Astrocyte of the spinal cord (primary cell): ENCODE data around the gene PLA2G7.

Source experiments
- DNase-seq: peaks from one replicate; pipeline ENCODE4 v3.0.0; 2011; ENCODE audit warnings: low read depth, low spot score
- H3K4me3 ChIP-seq: 2 replicates; pipeline ENCODE4 v1.5.1; 2011; ENCODE audit warnings: low read depth, mild to moderate bottlenecking, low read length, moderate library complexity
- in situ Hi-C: cut with HindIII; loops from 2 replicates; pipeline ENCODE4 v1.10.0; 2017; ENCODE audit warnings: low sequenced_read_pairs
- TF ChIP-seq, protein P1 (sequence below): IDR thresholded peaks from 2 replicates; pipeline ENCODE4 v1.5.1; 2012; ENCODE audit warnings: low read depth, mild to moderate bottlenecking, low read length, inconsistent platforms

The PLA2G7 gene

DNA sequence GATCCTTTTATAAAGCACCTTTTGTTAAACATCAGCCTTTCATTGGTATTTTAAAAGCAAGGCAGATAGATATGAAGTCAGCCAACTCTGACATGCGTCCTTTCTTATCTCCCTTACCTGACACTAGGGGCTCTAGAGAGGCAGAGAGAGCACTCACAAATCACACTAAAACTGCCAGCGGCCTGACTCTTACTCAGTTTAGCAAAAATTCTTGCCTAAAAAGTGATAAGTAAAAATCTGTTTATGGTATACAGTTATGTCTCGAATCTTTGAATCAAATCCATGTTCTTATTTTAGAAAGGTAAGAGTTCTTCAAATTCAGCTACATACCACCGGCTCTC lies 57.9 kb downstream of the PLA2G7 start:
- in situ Hi-C loops, result no loop called here
- no peak for DNase-seq
- H3K4me3 ChIP-seq, result no peak overlapping the region
- TF ChIP-seq, protein P1, sequence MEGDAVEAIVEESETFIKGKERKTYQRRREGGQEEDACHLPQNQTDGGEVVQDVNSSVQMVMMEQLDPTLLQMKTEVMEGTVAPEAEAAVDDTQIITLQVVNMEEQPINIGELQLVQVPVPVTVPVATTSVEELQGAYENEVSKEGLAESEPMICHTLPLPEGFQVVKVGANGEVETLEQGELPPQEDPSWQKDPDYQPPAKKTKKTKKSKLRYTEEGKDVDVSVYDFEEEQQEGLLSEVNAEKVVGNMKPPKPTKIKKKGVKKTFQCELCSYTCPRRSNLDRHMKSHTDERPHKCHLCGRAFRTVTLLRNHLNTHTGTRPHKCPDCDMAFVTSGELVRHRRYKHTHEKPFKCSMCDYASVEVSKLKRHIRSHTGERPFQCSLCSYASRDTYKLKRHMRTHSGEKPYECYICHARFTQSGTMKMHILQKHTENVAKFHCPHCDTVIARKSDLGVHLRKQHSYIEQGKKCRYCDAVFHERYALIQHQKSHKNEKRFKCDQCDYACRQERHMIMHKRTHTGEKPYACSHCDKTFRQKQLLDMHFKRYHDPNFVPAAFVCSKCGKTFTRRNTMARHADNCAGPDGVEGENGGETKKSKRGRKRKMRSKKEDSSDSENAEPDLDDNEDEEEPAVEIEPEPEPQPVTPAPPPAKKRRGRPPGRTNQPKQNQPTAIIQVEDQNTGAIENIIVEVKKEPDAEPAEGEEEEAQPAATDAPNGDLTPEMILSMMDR, result peak; percentile 44

GRCh38 chr6:46676604-46677313 lies 58.4 kb downstream of the PLA2G7 start:
- no peak overlapping the region for H3K4me3 ChIP-seq
- in situ Hi-C loops, result no loop called here
- TF ChIP-seq, protein P1, result no peak
- no peak for DNase-seq

- in situ Hi-C loops, result no loop called here
- TF ChIP-seq, protein P1, result no peak
- DNase-seq, result no peak
- H3K4me3 ChIP-seq, result no peak overlapping the region
Observed at GRCh38 chr6:46674410-46674809, 60.8 kb downstream of the PLA2G7 start.

DNA sequence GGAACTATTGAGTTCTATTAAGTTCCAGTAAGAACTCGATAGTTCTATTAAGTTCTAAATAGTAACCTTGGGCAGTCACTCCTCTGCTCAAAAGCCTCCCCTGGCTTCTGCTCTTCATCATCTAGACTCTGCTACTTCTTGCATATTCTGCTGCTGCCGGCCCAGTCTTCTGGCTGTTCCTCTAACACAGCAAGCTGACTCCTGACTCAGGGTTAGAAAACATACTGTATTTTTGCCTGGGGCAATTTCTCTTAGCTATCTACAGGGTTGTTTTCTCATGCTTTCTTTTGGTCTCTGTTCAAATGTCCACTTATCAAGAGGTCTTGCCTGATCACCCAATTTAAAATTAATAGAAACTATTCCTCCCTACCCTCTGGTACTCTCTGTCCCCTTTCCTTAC lies 67.8 kb downstream of the PLA2G7 start:
- no peak overlapping the region for H3K4me3 ChIP-seq
- DNase-seq, result no peak
- TF ChIP-seq, protein P1, result no peak
- in situ Hi-C loops, result no loop called here

DNA sequence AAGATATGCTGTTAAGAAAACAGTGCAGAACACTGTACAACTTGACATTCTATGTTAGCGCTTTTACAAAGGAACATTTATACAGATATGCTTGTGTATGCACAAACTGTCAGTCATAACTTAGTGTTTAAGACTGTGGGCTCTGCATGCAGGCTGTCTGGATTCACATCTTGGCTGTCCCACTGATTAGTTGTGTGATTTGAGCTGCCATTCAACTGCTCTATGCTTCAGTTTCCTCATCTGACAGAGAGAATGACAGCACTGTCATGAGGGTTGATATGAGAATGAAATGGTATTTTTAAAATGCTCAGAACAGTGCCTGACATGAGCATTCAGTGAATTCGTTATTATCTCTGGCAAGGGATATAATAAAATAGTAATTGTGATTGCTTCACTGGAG lies 73.7 kb downstream of the PLA2G7 start:
- TF ChIP-seq, protein P1, result no peak
- DNase-seq, result no peak
- in situ Hi-C loops, result no loop called here
- H3K4me3 ChIP-seq, result no peak overlapping the region

- in situ Hi-C loops, result no loop called here
- DNase-seq, result no peak
- TF ChIP-seq, protein P1, result no peak
- no peak overlapping the region for H3K4me3 ChIP-seq
Observed at GRCh38 chr6:46657642-46658041, 77.5 kb downstream of the PLA2G7 start.
